ENCODE measurements around the gene NAT8L. TPM values are rescaled to one million over a fixed set of nuclear protein-coding genes. Genes with fewer than 3 reads are reported as not detected.
A peak's percentile ranks its signal among the peaks of the same experiment; 100 is the strongest.

NAT8L gene
- total RNA-seq, 1 donor from 2014 or later = 14.9 TPM

- DNase-seq (ENCODE audit: extremely low spot score, unreplicated experiment) = peak; percentile 68
- no peaks in the 10 kb centered on the region for H3K4me1 Mint-ChIP-seq (ENCODE audit: unreplicated experiment)
- peaks cover 13% of the 10 kb centered on the region for H3K27me3 Mint-ChIP-seq
- no peak overlapping the region for H3K27ac Mint-ChIP-seq
- H3K4me3 Mint-ChIP-seq = no peak overlapping the region
- no peaks in the 10 kb centered on the region for H3K36me3 Mint-ChIP-seq
- TF ChIP-seq, protein P1, sequence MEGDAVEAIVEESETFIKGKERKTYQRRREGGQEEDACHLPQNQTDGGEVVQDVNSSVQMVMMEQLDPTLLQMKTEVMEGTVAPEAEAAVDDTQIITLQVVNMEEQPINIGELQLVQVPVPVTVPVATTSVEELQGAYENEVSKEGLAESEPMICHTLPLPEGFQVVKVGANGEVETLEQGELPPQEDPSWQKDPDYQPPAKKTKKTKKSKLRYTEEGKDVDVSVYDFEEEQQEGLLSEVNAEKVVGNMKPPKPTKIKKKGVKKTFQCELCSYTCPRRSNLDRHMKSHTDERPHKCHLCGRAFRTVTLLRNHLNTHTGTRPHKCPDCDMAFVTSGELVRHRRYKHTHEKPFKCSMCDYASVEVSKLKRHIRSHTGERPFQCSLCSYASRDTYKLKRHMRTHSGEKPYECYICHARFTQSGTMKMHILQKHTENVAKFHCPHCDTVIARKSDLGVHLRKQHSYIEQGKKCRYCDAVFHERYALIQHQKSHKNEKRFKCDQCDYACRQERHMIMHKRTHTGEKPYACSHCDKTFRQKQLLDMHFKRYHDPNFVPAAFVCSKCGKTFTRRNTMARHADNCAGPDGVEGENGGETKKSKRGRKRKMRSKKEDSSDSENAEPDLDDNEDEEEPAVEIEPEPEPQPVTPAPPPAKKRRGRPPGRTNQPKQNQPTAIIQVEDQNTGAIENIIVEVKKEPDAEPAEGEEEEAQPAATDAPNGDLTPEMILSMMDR (conservative IDR thresholded peaks at IDR 0.05) = no peak
- no peaks in the 10 kb centered on the region for H3K9me3 Mint-ChIP-seq
These were observed 12.0 kb upstream of the NAT8L start for GRCh38 chr4:2047031-2047660.

DNA sequence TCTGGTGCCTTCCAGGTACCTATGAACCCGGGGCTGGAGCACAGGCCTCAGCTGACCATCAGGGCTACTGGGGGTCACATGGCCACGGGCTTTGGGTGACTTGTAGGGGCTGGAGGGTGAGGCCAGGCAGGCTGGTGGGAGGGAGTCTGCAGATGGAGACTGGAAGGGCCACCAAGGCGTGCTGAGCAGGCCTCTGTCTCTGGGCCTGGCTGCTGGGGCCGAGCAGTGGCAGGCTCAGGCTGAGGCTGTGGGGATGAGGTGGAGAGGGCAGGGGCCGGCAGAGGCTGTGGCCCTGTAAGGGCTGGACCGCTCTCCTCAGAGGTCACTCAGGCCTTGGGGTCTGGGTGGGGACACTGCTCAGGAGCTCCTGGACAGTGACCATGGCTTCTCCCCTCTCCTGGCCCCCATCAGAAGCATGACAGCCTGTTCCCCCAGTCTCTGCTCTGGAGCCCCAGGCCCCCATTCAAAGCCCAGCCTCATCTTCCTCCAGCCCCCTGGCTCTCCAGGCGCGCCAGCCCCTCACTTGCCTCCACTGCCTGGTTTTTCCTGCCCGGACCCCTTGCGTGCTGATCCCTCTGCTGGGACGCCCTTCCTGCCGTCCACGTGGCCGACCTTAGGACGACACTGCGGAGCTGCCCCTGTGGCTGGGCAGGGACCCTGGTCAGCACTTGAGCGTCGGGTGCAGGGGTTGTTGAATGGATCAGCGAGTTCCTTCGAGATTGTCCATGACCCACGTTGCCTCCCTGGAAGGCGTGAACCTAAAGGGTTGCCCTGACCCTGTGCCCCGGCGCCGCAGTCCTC, 11.1 kb upstream of the NAT8L start:
- no peak overlapping the region for H3K27ac Mint-ChIP-seq
- H3K4me3 Mint-ChIP-seq = no peak overlapping the region
- DNase-seq (ENCODE audit: extremely low spot score, unreplicated experiment) = peak; percentile 64

DNA sequence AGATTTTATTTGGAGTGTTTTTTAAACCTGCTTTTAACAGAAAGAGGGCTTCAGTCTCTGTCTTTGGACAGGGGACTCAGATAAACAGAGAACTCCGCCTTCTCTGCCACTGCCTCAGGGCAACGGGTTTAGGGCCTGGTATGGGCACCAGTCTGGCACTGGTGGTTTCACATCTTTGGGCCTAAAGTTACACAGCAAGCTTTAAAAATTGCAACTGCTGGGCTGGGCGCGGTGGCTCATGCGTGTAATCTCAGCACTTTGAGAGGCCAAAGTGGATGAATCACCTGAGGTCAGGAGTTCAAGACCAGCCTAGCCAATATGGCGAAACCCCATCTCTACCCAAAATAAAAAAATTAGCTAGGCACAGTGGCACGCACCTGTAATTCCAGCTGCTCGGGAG, 10.3 kb upstream of the NAT8L start:
- Mint-ChIP-seq H3K4me1 (ENCODE audit: unreplicated experiment) (no peaks in the 10 kb centered on the region), H3K9me3 (no peaks in the 10 kb centered on the region), H3K27me3 (peaks cover 17% of the 10 kb centered on the region), H3K4me3 (no peak overlapping the region), H3K27ac (no peak overlapping the region), H3K36me3 (no peaks in the 10 kb centered on the region)
- TF ChIP-seq, protein P1 (conservative IDR thresholded peaks at IDR 0.05) = no peak
- peak; percentile 37 for DNase-seq (ENCODE audit: extremely low spot score, unreplicated experiment)

More for the DNA sequence above, 11.1 kb upstream of the NAT8L start:
- TF ChIP-seq, protein P1 (conservative IDR thresholded peaks at IDR 0.05) = no peak
- H3K36me3 Mint-ChIP-seq = no peaks in the 10 kb centered on the region
- H3K4me1 Mint-ChIP-seq (ENCODE audit: unreplicated experiment) = no peaks in the 10 kb centered on the region
- no peaks in the 10 kb centered on the region for H3K9me3 Mint-ChIP-seq
- peaks cover 17% of the 10 kb centered on the region for H3K27me3 Mint-ChIP-seq

DNA sequence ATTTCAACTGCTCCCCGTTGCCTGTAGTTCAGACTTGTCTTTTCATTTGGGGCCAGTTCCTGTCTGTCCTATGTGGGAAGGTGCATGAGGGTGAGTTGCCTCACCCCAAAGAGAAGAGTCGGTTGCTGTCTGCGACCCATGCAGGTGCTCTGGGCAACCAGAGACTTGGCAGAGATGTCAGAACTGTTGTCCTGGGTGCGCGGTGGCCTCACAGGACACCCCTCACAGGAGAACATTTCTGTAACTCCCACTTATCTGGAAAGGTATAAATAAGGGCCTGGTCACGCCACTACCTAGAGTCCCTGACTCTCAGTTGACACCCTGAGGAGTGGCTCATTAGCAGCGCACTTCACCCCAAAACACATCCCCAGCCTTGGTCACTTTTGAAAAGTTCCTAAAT, 9.7 kb upstream of the NAT8L start:
- peak; percentile 40 for DNase-seq (ENCODE audit: extremely low spot score, unreplicated experiment)
- Mint-ChIP-seq H3K4me1 (ENCODE audit: unreplicated experiment) (no peaks in the 10 kb centered on the region), H3K36me3 (no peaks in the 10 kb centered on the region), H3K27me3 (peaks cover 21% of the 10 kb centered on the region), H3K4me3 (no peak overlapping the region), H3K27ac (no peak overlapping the region), H3K9me3 (no peaks in the 10 kb centered on the region)
- TF ChIP-seq, protein P1 (conservative IDR thresholded peaks at IDR 0.05) = no peak

DNA sequence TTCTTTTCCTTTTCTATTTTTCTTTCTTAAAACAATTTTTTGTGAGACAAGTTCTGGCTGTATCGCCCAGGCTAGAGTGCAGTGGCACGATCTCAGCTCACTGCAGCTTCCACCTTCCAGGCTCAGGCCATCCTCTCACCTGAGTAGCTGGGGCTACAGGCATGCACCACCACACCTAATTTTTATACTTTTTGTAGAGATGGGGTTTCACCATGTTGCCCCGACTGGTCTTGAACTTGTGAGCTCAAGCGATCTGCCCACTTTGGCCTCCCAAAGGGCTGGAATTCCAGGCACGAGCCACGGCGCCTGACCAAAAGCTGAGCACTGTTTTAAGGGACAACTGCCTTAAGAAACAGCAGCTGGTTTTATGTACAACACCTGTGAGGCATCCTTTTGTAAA, 9.3 kb upstream of the NAT8L start:
- peak; percentile 50 for DNase-seq (ENCODE audit: extremely low spot score, unreplicated experiment)
- no peak overlapping the region for H3K27ac Mint-ChIP-seq
- peaks cover 21% of the 10 kb centered on the region for H3K27me3 Mint-ChIP-seq
- no peaks in the 10 kb centered on the region for H3K4me1 Mint-ChIP-seq (ENCODE audit: unreplicated experiment)
- H3K4me3 Mint-ChIP-seq = no peak overlapping the region
- TF ChIP-seq, protein P1 (conservative IDR thresholded peaks at IDR 0.05) = no peak
- H3K36me3 Mint-ChIP-seq = no peaks in the 10 kb centered on the region
- no peaks in the 10 kb centered on the region for H3K9me3 Mint-ChIP-seq
